Right cardiac atrium (tissue), 5 donors: ENCODE results near the gene CUL7. TPM values are rescaled to one million over a fixed set of nuclear protein-coding genes. Genes with fewer than 3 reads are reported as not detected.

Experiments used
- ATAC-seq, 2 donors: fragments of 200-7000 bp; cut with Tn5 transposase; one replicate each; pipeline versions ENCODE4 v1.8.0 to v1.9.1; 2020; ENCODE audit warnings: moderate library complexity in 2 of 2, mild to moderate bottlenecking in 1 of 2
- DNase-seq, 3 donors: peaks; one replicate each; pipeline ENCODE4 v3.0.0-alpha.2; 2020
- H3K27ac ChIP-seq: one replicate; pipeline ENCODE4 v1.5.1; 2013; ENCODE audit warnings: mild to moderate bottlenecking, low read length, control low read depth, moderate library complexity
- H3K27me3 ChIP-seq: one replicate; pipeline ENCODE4 v1.6.1; 2013; ENCODE audit not compliant: control insufficient read depth, insufficient read depth
- H3K4me1 ChIP-seq: one replicate; pipeline ENCODE4 v1.6.1; 2013; ENCODE audit warnings: low read length; ENCODE audit not compliant: control insufficient read depth, insufficient read depth
- H3K4me3 ChIP-seq: one replicate; pipeline ENCODE4 v1.5.1; 2013; ENCODE audit warnings: low read length, control low read depth
- H3K9me3 ChIP-seq: one replicate; pipeline ENCODE4 v1.6.1; 2013; ENCODE audit warnings: low read length; ENCODE audit not compliant: control insufficient read depth
- WGBS: extraction: QIAGEN DNeasy Blood & Tissue Kit; methylation state at CpG from one replicate; pipeline ENCODE4 v1.1.7; 2013; 5-methylcytosine and 5-hydroxymethylcytosine counted together
- intact Hi-C, 4 donors: fragments of 100-400 bp; cut with DNase I; formaldehyde crosslinking; loops; one replicate each; pipeline versions ENCODE4 v1.11.0 to v1.14.0; 2022 to 2023
- long read RNA-seq, 4 donors: library from polyadenylated mRNA; unstranded; transcript quantifications; one replicate each; pipeline ENCODE4 v2.0.0, GENCODE V29; 2020 to 2021
- polyA plus RNA-seq: library from polyadenylated mRNA; stranded (reverse); fragments of 200-250 nt; gene quantifications from one replicate; pipeline ENCODE4 v1.2.3, GENCODE V29; 2013
- total RNA-seq, 4 donors: library from RNA; stranded (reverse); fragmentation: NEBNext Ultra II Directional; extraction: Animal tissue kit (Norgen Biotek cat#: 25700); gene quantifications; one replicate each; pipeline ENCODE4 v1.2.1, GENCODE V29; 2021
- donor health status: healthy with polysubstance abuse.
- donor health status: DM: no; HTN: yes; CAD: no.
- donor health status: DM: no; HTN: no; CAD: no.
- donor health status: DM: no; HTN: yes; CAD: no; lungs with severe emphysema.
- donor health status: DM: yes; HTN: yes; CAD: no.

CUL7 gene
- 1 to 10 TPM; 6.7 to 9.6 (median 9.2) TPM for total RNA-seq
- 4.5 TPM for polyA plus RNA-seq
- long read RNA-seq, donor 1, full-length matches to known transcripts, result 4 of 27 reads
- long read RNA-seq, donor 1, partial matches to known transcripts, result 14 of 27 reads
- long read RNA-seq, donor 1, other reads (novel, unspliced or antisense), result 9 of 27 reads
- long read RNA-seq, donor 2, full-length matches to known transcripts, result 6 of 18 reads
- long read RNA-seq, donor 2, partial matches to known transcripts, result 6 of 18 reads
- long read RNA-seq, donor 2, other reads (novel, unspliced or antisense), result 6 of 18 reads
- long read RNA-seq, donor 3, full-length matches to known transcripts, result 6 of 52 reads
- long read RNA-seq, donor 3, partial matches to known transcripts, result 29 of 52 reads
- long read RNA-seq, donor 3, other reads (novel, unspliced or antisense), result 17 of 52 reads
- long read RNA-seq, donor 4, full-length matches to known transcripts, result 3 of 26 reads
- long read RNA-seq, donor 4, partial matches to known transcripts, result 8 of 26 reads
- long read RNA-seq, donor 4, other reads (novel, unspliced or antisense), result 15 of 26 reads

DNA sequence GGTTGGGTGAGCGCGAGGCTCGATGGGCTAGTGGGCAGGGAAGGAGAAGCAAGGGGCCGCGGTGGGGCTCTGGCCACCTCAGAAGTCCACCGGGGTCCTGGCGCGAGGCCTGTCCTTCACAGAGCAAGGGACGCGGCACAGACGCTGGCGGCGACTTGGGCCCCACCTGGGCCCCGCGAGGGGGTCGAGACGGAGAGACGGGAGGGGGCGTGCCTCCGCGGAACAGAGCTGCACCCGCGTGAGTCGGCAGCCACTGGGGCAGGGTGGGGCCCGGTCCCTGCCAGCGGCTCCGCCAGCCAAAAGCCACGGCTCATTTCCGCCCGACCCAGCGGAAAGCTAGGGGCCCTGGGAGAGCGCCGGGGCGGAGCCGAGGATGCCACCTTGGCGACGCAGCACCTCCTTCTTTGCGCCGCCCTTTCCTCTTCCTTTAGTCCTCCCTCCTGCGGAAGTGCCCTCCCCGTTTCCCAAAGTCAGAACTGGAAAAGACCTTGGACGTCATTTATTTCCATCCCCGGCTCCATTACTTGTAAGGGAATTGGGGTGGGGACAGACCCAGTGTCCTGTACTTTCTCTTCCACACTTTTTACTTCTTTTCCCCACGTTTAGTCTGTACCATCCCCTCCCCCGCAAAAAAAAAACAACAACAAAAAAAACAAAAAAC, at the start of gene CUL7:
CUL7 (minus strand) TSS at position 307 of the 661 bp plus-strand sequence. CDS start 1,063 bp downstream, outside the sequence.
- Histone ChIP-seq H3K4me1 (peaks cover 2% of the 10 kb centered on the region), H3K27ac (peak within 1 kb of the TSS; percentile 78), H3K4me3 (peak within 1 kb of the TSS; percentile 55), H3K27me3 (no peaks in the 10 kb centered on the region), H3K9me3 (no peaks in the 10 kb centered on the region)
- ATAC-seq, result peak; percentile 97 to 98
- intact Hi-C loops, result loop anchor here in 2 of 4 donors (5.0 kb wide), 2 partner anchors 36 to 41 kb away; partner anchors contain the start of genes KLHDC3 (in 1 of the 2) and MEA1 (in 1 of the 2)
- 1% methylated on average over 45 of the region's 45 CpGs for WGBS
- peak; percentile 96 to 98 (median 97) for DNase-seq

DNA sequence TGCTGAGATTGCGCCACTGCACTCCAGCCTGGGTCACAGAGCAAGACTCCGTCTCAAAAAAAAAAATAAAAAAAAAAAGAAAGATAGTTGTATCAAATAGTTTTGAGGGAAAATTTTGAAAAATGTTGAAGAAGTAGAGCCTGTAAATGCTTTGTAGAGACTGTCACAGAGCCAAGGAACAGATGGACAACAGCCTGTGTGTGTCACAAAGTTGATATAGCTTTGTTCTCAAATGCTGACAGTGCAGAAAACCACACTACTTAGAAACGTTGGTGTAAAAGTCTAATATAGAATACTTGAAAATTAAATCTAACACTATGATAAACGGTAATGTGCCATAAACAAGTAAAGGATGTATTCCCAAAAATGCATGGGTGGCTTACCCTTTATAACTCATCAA, 47.8 kb upstream of the CUL7 start:
- no peak for DNase-seq
- Histone ChIP-seq H3K4me1 (peaks cover 3% of the 10 kb centered on the region), H3K27ac (no peak overlapping the region), H3K4me3 (no peak overlapping the region), H3K27me3 (no peaks in the 10 kb centered on the region), H3K9me3 (no peaks in the 10 kb centered on the region)
- no peak for ATAC-seq
- 58% methylated on average over 4 of the region's 4 CpGs for WGBS
- intact Hi-C loops, result no loop called here

DNA sequence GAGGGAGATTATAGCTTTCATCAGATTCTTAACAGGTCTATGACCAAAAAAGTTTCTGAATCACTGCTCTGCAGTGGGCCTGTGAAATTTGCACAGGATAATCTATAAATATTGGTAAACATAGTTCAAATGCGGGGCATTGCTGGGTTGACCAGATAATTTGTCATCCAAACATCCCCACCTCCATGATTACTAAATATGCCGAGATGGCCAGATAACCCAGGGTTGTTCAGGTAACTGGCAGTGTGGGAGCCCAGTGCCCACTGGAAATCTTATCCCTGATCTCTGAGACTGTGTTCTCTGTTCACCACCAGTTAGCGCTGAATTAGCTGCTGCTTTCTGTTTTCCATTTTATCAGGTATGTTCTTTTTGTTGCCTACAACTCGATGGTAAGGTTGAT, 43.9 kb upstream of the CUL7 start:
- Histone ChIP-seq H3K27me3 (no peaks in the 10 kb centered on the region), H3K4me1 (peaks cover 3% of the 10 kb centered on the region), H3K4me3 (no peak overlapping the region), H3K27ac (no peak overlapping the region), H3K9me3 (no peaks in the 10 kb centered on the region)
- ATAC-seq (no peak), DNase-seq (no peak)
- intact Hi-C loops, result no loop called here
- WGBS, result 90% methylated on average over 4 of the region's 4 CpGs

DNA sequence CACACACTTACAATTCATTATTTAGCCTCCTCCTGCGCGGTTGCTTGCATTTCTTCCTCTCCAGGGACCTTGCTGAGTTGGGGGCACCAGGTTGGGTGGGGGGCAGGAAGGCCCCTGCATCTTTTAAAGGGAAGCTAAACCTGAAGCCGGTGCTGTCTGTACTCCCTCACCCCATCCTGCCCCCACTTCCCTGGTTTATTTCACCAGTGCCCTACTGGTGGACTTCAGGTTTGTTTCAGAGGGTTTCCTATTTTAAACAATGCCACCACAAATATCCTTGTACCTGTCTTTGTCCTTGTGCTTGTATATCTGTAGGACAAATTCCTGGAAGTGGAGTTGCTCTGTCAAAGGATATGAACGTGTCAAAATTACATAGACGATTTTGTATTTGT, 43.4 kb upstream of the CUL7 start:
- no peak for ATAC-seq
- Histone ChIP-seq H3K9me3 (no peaks in the 10 kb centered on the region), H3K4me3 (no peak overlapping the region), H3K27me3 (no peaks in the 10 kb centered on the region), H3K4me1 (peaks cover 3% of the 10 kb centered on the region), H3K27ac (no peak overlapping the region)
- DNase-seq, result no peak
- WGBS, result 29% methylated on average over 5 of the region's 5 CpGs
- intact Hi-C loops, result no loop called here

DNA sequence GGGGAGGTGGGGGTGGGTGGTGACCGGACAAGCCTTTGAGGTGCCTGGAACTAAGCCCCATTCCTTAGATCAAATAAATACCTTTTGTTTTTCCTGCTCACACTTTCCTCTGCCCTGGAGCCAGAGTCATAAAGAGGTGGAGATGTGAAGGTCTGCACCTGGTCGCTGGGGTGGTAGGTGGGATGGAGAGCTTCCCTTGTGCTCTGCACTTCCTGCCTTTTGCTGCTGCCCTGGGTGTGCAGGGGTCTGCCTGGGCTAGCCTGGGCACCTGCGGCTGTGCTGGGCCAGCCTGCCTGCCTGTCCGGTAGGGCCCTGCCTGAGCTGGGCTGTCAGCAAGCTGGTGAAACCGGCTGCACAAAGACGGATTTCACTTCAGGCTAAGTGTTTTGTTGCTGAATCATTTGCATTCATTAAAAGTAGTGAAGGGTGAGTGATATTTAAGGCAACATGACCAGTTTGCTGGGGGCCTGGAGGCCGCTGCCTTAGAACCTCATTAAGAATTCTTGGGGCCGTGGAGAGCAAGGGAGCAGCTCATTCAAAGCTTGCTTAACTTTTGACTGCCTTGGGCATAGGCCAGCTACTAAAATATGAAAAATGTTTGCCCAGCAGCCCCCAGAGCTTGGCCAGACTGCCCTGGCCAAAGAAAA, 42.9 kb upstream of the CUL7 start:
- H3K27me3 ChIP-seq, result no peaks in the 10 kb centered on the region
- H3K4me3 ChIP-seq, result no peak overlapping the region
- DNase-seq (no peak), ATAC-seq (peak; percentile 50 to 74)
- peaks cover 3% of the 10 kb centered on the region for H3K4me1 ChIP-seq
- H3K9me3 ChIP-seq, result no peaks in the 10 kb centered on the region
- 49% methylated on average over 8 of the region's 8 CpGs for WGBS
- H3K27ac ChIP-seq, result no peak overlapping the region
- intact Hi-C loops, result no loop called here

DNA sequence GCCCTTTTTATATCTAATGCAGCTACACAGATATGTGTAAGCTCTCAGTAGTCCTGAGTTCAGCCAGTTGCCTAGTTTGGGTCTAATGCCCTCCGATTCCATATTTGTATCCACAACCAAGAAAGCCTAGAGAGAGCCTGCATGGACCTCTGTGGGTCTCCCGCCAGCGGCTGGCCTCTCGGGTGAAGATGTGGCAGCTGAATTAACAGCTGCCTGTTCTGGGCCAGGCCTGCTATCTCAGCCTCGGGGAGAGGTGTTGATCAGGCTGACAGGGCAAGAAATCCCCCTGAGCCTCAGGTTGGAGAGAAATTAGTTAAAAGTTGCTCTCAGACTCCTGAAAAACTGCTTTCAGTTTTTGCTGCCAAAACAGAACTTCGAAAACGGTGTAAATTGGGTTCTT, 42.3 kb upstream of the CUL7 start:
- no peak overlapping the region for H3K27ac ChIP-seq
- no peak for ATAC-seq
- no peaks in the 10 kb centered on the region for H3K27me3 ChIP-seq
- no peak for DNase-seq
- WGBS, result 59% methylated on average over 7 of the region's 7 CpGs
- no peak overlapping the region for H3K4me3 ChIP-seq
- intact Hi-C loops, result no loop called here
- H3K9me3 ChIP-seq, result no peaks in the 10 kb centered on the region
- peaks cover 3% of the 10 kb centered on the region for H3K4me1 ChIP-seq

DNA sequence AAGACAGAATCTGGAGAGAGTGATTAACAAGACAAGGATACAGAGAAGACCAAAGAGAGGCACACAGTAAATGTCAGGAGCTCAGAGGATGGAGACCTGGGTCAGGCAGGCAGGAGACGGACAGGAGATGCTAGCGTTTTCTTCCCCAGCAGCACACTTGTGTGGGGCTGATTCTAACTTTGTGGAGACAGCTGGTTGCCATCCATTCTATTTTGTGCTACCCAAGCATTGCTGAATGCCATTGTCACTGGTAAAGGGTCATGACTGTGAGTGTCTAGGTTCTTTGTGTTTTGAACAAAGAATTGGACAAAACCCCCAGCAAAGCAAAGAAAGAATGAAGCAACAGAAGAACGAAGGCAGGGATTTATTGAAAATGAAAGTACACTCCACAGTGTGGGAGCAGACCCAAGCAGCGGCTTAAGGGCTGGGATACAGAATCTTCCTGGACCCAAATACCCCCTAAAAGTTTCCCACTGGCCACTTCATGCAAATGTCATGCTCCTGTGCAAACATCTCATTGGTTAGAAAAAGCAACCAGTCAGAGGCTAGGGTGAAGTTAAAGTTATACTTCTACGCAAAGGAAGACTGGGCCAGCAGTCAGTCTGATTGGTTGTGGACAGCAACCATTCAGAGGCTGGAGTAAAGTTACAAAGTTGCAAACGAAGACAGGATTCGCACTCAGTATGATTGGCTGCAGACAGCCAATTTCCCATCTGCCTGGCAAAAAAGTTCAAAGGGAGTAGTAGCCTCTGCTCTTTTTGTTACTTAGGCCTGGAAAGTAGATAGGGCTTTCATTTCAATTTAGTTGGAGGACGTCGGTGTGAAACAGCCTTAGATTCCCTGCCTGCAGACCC, 40.0 kb upstream of the CUL7 start:
- H3K27ac ChIP-seq, result no peak overlapping the region
- H3K9me3 ChIP-seq, result no peaks in the 10 kb centered on the region
- H3K4me1 ChIP-seq, result peaks cover 3% of the 10 kb centered on the region
- DNase-seq, result peak in 1 of 3 donors; percentile 35
- 65% methylated on average over 9 of the region's 9 CpGs for WGBS
- ATAC-seq, result peak; percentile 72 to 76
- H3K27me3 ChIP-seq, result no peaks in the 10 kb centered on the region
- peak overlapping the region; percentile 27 for H3K4me3 ChIP-seq
- intact Hi-C loops, result no loop called here

DNA sequence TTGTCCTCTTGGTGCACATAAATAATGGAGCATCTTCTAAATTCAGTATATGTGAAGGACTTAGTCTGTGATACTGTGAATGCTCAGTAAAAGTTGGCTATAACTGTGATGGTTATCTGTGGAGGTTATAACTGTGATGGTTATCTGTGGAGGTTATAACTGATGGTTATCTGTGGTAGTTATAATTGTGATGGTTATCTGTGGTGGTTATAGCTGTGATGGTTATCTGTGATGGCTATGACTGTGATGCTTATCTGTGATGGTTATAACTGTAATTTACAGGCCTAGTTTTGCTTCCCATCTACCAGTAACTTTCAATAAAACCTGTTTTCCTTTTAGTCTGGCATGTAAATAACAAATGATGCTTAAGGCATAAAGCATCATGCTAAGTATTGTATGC, 39.0 kb upstream of the CUL7 start:
- intact Hi-C loops, result no loop called here
- Histone ChIP-seq H3K4me1 (peaks cover 3% of the 10 kb centered on the region), H3K9me3 (no peaks in the 10 kb centered on the region), H3K27me3 (no peaks in the 10 kb centered on the region), H3K4me3 (no peak overlapping the region), H3K27ac (no peak overlapping the region)
- no peak for ATAC-seq
- DNase-seq, result no peak

DNA sequence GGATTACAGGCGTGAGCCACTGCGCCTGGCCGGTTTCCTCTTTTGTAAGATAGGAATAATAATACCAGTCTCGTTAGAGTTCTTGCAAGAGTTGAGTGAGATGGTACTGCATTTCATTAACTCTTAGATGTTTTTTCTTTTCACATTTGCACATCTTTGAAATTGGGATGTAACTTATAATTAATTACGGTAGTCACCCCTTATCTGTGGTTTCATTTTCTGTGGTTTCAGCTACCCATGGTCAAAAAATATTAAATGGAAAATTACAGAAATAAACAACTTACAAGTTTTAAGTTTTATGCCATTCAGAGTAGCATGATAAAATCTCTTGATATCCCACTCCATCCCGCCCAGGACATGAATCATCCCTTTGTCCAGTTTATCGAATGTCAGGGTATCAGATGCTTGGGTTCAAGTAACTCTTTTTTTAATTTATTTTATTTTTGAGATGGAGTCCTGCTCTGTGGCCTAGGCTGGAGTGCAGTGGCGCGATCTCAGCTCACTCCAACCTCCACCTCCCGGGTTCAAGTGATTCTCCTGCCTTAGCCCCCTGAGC, 37.9 kb upstream of the CUL7 start:
- no peak overlapping the region for H3K4me3 ChIP-seq
- 83% methylated on average over 10 of the region's 10 CpGs for WGBS
- H3K9me3 ChIP-seq, result no peaks in the 10 kb centered on the region
- DNase-seq (no peak), ATAC-seq (no peak)
- intact Hi-C loops, result no loop called here
- no peaks in the 10 kb centered on the region for H3K27me3 ChIP-seq
- no peaks in the 10 kb centered on the region for H3K4me1 ChIP-seq
- H3K27ac ChIP-seq, result no peak overlapping the region

DNA sequence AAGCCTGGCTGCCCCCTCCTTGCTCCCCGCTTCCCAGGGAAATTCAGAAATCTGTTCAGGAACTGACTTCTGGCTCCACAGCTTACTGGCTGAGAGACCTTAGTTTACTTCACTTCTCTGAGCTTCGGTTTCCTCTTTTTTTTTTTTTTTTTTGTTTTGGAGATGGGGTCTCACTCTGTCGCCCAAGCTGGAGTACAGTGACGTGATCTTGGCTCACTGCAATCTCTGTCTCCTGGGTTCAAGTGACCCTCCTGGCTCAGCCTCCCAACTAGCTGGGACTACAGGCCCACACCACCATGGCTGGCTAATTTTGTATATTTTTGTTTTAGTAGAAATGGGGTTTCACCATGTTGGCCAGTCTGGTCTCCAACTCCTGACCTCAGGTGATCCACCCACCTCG, 37.4 kb upstream of the CUL7 start:
- no peak overlapping the region for H3K27ac ChIP-seq
- intact Hi-C loops, result no loop called here
- H3K27me3 ChIP-seq, result no peaks in the 10 kb centered on the region
- no peaks in the 10 kb centered on the region for H3K4me1 ChIP-seq
- no peak overlapping the region for H3K4me3 ChIP-seq
- ATAC-seq (no peak), DNase-seq (no peak)
- WGBS, result 68% methylated on average over 5 of the region's 5 CpGs
- H3K9me3 ChIP-seq, result no peaks in the 10 kb centered on the region
